Upper lobe of left lung (tissue), 6 donors: ENCODE results near the gene LAMTOR2. TPM values are rescaled to one million over a fixed set of nuclear protein-coding genes. Genes with fewer than 3 reads are reported as not detected.
"Not testable (repeated sequence)": the region's sequence is repeated elsewhere in the genome, so short reads cannot be mapped to it uniquely, and the experiment has no call there.

Experiments
- ATAC-seq, 2 donors: fragments of 200-7000 bp; cut with Tn5 transposase; one replicate each; pipeline ENCODE4 v1.9.1; 2022; ENCODE audit warnings: mild to moderate bottlenecking in 2 of 2, moderate library complexity in 2 of 2; ENCODE audit not compliant: low FRiP score in 2 of 2
- DNase-seq, 2 donors: peaks; one replicate each; pipeline ENCODE4 v3.0.0-alpha.2; 2019 to 2020
- H3K27ac ChIP-seq, 4 donors: fragments of 200-600 bp; sonication (generic); one replicate each; pipeline ENCODE4 v1.5.1; 2016 to 2019
- H3K27me3 ChIP-seq, 4 donors: fragments of 200-600 bp; sonication (generic); one replicate each; pipeline ENCODE4 v1.5.1; 2017 to 2019
- H3K36me3 ChIP-seq, 4 donors: fragments of 200-600 bp; sonication (generic); one replicate each; pipeline ENCODE4 v1.5.1; 2016 to 2019
- H3K4me1 ChIP-seq, 4 donors: fragments of 200-600 bp; sonication (generic); one replicate each; pipeline ENCODE4 v1.5.1; 2018 to 2019
- H3K4me3 ChIP-seq, 4 donors: fragments of 200-600 bp; sonication (generic); one replicate each; pipeline ENCODE4 v1.5.1; 2017 to 2019; ENCODE audit warnings: mild to moderate bottlenecking in 2 of 4, moderate library complexity in 1 of 4
- H3K9me3 ChIP-seq, 4 donors: fragments of 200-600 bp; sonication (generic); one replicate each; pipeline ENCODE4 v1.5.1; 2018 to 2019
- EP300 ChIP-seq, 4 donors: sonication (generic); formaldehyde crosslinking; IDR thresholded peaks; one replicate each; pipeline ENCODE4 v1.5.1; 2017; ENCODE audit warnings: antibody characterized with exemption in 4 of 4, control low read depth in 2 of 4
- POLR2A ChIP-seq, 4 donors: fragments of 450-650 bp; IDR thresholded peaks; one replicate each; pipeline ENCODE4 v1.5.1; 2016 to 2017; ENCODE audit warnings: antibody characterized with exemption in 4 of 4, mild to moderate bottlenecking in 2 of 4
- POLR2AphosphoS5 ChIP-seq, 2 donors: sonication (generic); formaldehyde crosslinking; IDR thresholded peaks; one replicate each; pipeline ENCODE4 v1.5.1; 2017; ENCODE audit warnings: antibody characterized with exemption in 2 of 2
- WGBS, 2 donors: methylation state at CpG; one replicate each; pipeline ENCODE4 v1.1.5; 2017 to 2018; 5-methylcytosine and 5-hydroxymethylcytosine counted together
- total RNA-seq, 6 donors: library from RNA; depleted of rRNA in 4 of 6; stranded (reverse); fragments of >200 nt in 4 of 6; gene quantifications; one replicate each; pipeline versions ENCODE4 v1.1.0 to v1.2.1, GENCODE V29; 2016 to 2021
- TF ChIP-seq, protein P1 (sequence below), 6 experiments: fragments of 450-650 bp in 4 of 6; fragments of 200-600 bp in 2 of 6; sonication (generic) in 2 of 6; IDR thresholded peaks; one replicate each; pipeline ENCODE4 v1.5.1; 2016 to 2019; ENCODE audit warnings: antibody characterized with exemption in 6 of 6
- donor health status: DM: no; HTN: no; CAD: no; lungs with moderate emphysema.
- donor health status: DM: no; HTN: yes; CAD: no; lungs with severe emphysema.

LAMTOR2 gene
- total RNA-seq, 6 donors from 2014 or later, result 35.6 to 84.5 (median 68.8) TPM

DNA sequence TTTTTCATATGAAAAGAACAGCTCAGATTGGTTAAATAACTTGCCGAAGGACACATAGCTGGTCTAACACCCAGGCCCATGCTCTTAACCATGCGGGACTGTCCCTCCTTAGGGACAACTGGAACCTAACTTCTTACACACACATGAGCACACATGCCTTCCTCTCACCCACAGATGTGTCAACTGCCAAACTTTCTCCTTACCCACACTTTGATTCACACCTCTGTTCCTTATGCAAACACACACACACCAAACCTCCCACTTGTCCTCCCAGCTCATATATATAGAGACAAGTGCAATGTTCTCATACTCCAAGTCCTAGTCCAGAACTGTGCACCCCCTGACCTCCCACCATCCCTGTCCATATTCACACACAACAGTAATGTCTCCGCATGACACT, 10.6 kb downstream of the LAMTOR2 start:
- no peak overlapping the region for H3K4me3 ChIP-seq
- WGBS, 2 donors, result 82 to 87% methylated on average over 3 of the region's 3 CpGs
- H3K36me3 ChIP-seq, result peaks cover 0 to 6% (median 1%) of the 10 kb centered on the region in 4 donors
- no peak for TF ChIP-seq POLR2AphosphoS5 (IDR thresholded peaks at IDR 0.05)
- no peak for TF ChIP-seq EP300 (IDR thresholded peaks at IDR 0.05)
- DNase-seq (no peak), ATAC-seq (no peak)
- peaks cover 0 to 10% (median 0%) of the 10 kb centered on the region in 4 donors for H3K4me1 ChIP-seq
- no peaks in the 10 kb centered on the region for H3K9me3 ChIP-seq
- H3K27ac ChIP-seq, result no peak overlapping the region
- no peaks in the 10 kb centered on the region for H3K27me3 ChIP-seq

- no peak overlapping the region for H3K4me3 ChIP-seq
- H3K27ac ChIP-seq, result no peak overlapping the region
- TF ChIP-seq POLR2A (IDR thresholded peaks at IDR 0.05) (no peak), EP300 (IDR thresholded peaks at IDR 0.05) (no peak), POLR2AphosphoS5 (IDR thresholded peaks at IDR 0.05) (no peak)
- TF ChIP-seq, protein P1, sequence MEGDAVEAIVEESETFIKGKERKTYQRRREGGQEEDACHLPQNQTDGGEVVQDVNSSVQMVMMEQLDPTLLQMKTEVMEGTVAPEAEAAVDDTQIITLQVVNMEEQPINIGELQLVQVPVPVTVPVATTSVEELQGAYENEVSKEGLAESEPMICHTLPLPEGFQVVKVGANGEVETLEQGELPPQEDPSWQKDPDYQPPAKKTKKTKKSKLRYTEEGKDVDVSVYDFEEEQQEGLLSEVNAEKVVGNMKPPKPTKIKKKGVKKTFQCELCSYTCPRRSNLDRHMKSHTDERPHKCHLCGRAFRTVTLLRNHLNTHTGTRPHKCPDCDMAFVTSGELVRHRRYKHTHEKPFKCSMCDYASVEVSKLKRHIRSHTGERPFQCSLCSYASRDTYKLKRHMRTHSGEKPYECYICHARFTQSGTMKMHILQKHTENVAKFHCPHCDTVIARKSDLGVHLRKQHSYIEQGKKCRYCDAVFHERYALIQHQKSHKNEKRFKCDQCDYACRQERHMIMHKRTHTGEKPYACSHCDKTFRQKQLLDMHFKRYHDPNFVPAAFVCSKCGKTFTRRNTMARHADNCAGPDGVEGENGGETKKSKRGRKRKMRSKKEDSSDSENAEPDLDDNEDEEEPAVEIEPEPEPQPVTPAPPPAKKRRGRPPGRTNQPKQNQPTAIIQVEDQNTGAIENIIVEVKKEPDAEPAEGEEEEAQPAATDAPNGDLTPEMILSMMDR (IDR thresholded peaks at IDR 0.05), result no peak
- no peaks in the 10 kb centered on the region for H3K27me3 ChIP-seq
- no peak for DNase-seq
- H3K36me3 ChIP-seq, result peaks cover 0 to 6% (median 1%) of the 10 kb centered on the region in 4 donors
- H3K4me1 ChIP-seq, result peaks cover 0 to 10% (median 0%) of the 10 kb centered on the region in 4 donors
- 78 to 87% methylated on average over 16 of the region's 16 CpGs for WGBS, 2 donors
- ATAC-seq, result no peak
- no peaks in the 10 kb centered on the region for H3K9me3 ChIP-seq
Observed at GRCh38 chr1:156065871-156066270, 11.3 kb downstream of the LAMTOR2 start.

DNA sequence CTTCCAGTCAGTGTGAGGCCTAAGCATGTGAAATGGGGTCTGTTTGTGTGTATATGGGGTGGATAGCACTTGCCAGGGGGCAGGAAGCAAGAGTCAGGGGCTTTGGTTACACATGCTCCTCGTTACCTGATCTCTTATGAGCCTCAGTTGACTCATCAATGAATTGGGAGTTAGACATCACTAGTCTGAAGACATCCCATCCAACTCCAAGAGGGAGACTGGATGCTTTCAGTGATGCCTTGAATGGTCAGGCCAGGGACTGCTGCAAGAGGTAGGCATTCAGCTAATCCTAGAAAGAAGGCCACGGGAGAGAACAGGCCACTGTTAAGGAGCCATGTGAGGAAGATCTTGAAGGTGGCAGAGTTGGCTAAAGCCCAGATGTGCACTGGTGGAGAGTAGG, 12.7 kb downstream of the LAMTOR2 start:
- Histone ChIP-seq H3K4me3 (no peak overlapping the region), H3K9me3 (no peaks in the 10 kb centered on the region), H3K36me3 (peaks cover 0 to 6% (median 1%) of the 10 kb centered on the region in 4 donors), H3K4me1 (peaks cover 0 to 10% (median 0%) of the 10 kb centered on the region in 4 donors), H3K27me3 (no peaks in the 10 kb centered on the region), H3K27ac (no peak overlapping the region)
- DNase-seq, result no peak
- WGBS, 2 donors, result 87 to 88% methylated on average over 2 of the region's 2 CpGs
- no peak for ATAC-seq
- no peak for TF ChIP-seq POLR2A (IDR thresholded peaks at IDR 0.05)
- TF ChIP-seq, protein P1 (IDR thresholded peaks at IDR 0.05), result no peak
- no peak for TF ChIP-seq EP300 (IDR thresholded peaks at IDR 0.05)
- TF ChIP-seq POLR2AphosphoS5 (IDR thresholded peaks at IDR 0.05), result no peak

DNA sequence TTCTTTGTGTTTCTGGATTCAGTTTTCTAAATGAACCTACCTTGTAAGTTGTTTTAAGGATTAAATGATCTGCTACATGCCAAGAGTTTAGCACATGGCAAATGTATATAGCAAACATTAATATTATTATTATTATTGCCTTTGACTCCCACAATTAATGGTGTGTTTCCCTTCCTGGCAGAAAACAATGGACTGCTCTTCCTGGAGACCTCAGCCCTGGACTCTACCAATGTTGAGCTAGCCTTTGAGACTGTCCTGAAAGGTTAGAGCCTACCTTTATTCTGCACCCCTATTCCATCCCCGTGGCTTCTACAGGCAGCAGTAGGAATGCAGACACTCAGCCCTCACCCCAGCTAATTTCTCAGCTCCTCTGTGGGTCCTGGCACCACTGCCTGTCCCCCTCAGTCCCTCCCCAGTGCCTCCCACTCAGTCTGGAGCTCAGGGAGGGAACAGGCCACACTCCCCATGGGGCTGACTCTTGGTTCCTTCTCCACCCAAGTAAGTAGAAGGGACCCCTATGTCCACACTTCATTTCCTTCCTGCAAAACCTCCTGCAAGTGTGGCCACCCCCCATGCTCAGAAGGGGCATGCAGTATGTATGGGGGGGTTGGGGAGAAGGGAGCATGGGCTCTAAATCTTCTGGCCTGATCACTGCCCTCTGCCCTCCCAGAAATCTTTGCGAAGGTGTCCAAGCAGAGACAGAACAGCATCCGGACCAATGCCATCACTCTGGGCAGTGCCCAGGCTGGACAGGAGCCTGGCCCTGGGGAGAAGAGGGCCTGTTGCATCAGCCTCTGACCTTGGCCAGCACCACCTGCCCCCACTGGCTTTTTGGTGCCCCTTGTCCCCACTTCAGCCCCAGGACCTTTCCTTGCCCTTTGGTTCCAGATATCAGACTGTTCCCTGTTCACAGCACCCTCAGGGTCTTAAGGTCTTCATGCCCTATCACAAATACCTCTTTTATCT, 15.2 kb downstream of the LAMTOR2 start:
- WGBS, 2 donors, result 63 to 79% methylated on average over 3 of the region's 3 CpGs
- no peak for ATAC-seq
- peaks cover 0 to 13% (median 2%) of the 10 kb centered on the region in 4 donors for H3K4me1 ChIP-seq

GRCh38 chr1:156070548-156070947, 16.0 kb downstream of the LAMTOR2 start:
- Histone ChIP-seq H3K9me3 (no peaks in the 10 kb centered on the region), H3K36me3 (peaks cover 0 to 6% (median 1%) of the 10 kb centered on the region in 4 donors), H3K4me3 (no peak overlapping the region), H3K4me1 (peaks cover 3 to 21% (median 8%) of the 10 kb centered on the region in 4 donors), H3K27ac (no peak overlapping the region), H3K27me3 (no peaks in the 10 kb centered on the region)
- TF ChIP-seq POLR2A (IDR thresholded peaks at IDR 0.05) (no peak), POLR2AphosphoS5 (IDR thresholded peaks at IDR 0.05) (no peak), EP300 (IDR thresholded peaks at IDR 0.05) (no peak)
- TF ChIP-seq, protein P1 (IDR thresholded peaks at IDR 0.05), result no peak
- DNase-seq (no peak), ATAC-seq (no peak)
- WGBS, 2 donors, result 33 to 55% methylated on average over 4 of the region's 4 CpGs

More for the DNA sequence above, 15.2 kb downstream of the LAMTOR2 start:
- Histone ChIP-seq H3K27me3 (no peaks in the 10 kb centered on the region), H3K36me3 (peaks cover 0 to 6% (median 1%) of the 10 kb centered on the region in 4 donors), H3K4me3 (no peak overlapping the region), H3K9me3 (no peaks in the 10 kb centered on the region), H3K27ac (peak overlapping the region in 1 of 4 donors; percentile 34)
- no peak for DNase-seq
- TF ChIP-seq, protein P1 (IDR thresholded peaks at IDR 0.05), result no peak
- TF ChIP-seq POLR2A (IDR thresholded peaks at IDR 0.05), result no peak
- no peak for TF ChIP-seq EP300 (IDR thresholded peaks at IDR 0.05)
- no peak for TF ChIP-seq POLR2AphosphoS5 (IDR thresholded peaks at IDR 0.05)

DNA sequence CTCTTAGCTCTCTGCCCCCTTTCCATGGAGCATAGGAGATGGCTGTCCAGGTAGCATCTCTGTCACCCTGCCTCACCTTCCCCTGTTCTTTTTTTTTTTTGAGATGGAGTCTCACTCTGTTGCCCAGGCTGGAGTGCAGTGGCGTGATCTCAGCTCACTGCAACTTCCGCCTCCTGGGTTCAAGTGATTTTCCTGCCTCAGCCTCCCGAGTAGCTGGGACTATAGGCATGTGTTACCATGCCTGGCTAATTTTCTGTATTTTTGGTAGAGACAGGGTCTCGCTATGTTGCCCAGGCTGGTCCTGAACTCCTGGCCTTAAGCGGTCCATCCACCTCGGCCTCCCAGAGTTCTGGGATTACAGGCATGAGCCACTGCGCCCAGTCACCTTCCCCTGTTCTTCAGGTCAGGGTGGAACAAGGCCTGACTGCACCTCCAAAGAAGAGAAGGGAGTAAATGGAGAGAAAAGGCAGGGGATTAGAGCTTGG, 16.8 kb downstream of the LAMTOR2 start:
- H3K27ac ChIP-seq, ATAC-seq, H3K4me3 ChIP-seq, DNase-seq, H3K36me3 ChIP-seq, H3K9me3 ChIP-seq, H3K27me3 ChIP-seq: not testable (repeated sequence)
- WGBS, 2 donors, result 94 to 95% methylated on average over 7 of the region's 7 CpGs
- H3K4me1 ChIP-seq, result peaks cover 9 to 23% (median 15%) of the 10 kb centered on the region in 4 donors
